ENCODE data around the gene RFPL3. TPM values are rescaled to one million over a fixed set of nuclear protein-coding genes. Genes with fewer than 3 reads are reported as not detected.

Gene RFPL3
- total RNA-seq, 2 donors from 2014 or later: 1.7 TPM; not detected in 1

DNA sequence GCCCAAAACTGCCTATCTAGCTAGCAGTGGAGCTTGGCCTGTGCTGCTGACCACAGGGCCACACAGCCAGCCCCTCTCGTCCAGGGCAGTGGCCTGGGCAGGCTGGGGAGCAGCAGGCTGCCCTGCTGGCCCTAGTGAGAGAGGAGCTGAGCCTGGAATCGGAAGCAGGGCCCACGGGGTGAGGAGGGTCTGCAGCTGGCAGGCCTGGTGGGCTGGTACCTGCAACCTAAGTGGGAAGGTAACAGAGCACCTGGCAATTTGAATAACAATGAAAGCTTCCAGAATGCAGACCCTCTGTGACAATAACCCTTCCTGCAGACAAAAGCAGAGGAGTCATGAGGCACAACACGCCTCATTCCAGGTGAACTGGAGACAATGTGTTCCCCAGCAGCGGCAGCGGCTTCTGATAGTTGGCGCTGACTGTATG lies 31.8 kb upstream of the RFPL3 start:
- no peaks in the 10 kb centered on the region for H3K27me3 ChIP-seq (replicated peaks; ENCODE audit: insufficient read depth)
- no peaks in the 10 kb centered on the region for H3K4me1 ChIP-seq (replicated peaks)
- H3K9me3 ChIP-seq: no peaks in the 10 kb centered on the region
- no peak overlapping the region for H3K27ac ChIP-seq
- no peak overlapping the region for H3K4me3 ChIP-seq
- TF ChIP-seq, protein P1, sequence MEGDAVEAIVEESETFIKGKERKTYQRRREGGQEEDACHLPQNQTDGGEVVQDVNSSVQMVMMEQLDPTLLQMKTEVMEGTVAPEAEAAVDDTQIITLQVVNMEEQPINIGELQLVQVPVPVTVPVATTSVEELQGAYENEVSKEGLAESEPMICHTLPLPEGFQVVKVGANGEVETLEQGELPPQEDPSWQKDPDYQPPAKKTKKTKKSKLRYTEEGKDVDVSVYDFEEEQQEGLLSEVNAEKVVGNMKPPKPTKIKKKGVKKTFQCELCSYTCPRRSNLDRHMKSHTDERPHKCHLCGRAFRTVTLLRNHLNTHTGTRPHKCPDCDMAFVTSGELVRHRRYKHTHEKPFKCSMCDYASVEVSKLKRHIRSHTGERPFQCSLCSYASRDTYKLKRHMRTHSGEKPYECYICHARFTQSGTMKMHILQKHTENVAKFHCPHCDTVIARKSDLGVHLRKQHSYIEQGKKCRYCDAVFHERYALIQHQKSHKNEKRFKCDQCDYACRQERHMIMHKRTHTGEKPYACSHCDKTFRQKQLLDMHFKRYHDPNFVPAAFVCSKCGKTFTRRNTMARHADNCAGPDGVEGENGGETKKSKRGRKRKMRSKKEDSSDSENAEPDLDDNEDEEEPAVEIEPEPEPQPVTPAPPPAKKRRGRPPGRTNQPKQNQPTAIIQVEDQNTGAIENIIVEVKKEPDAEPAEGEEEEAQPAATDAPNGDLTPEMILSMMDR (IDR thresholded peaks at IDR 0.05): no peak
- no peak for TF ChIP-seq POLR2A (IDR thresholded peaks at IDR 0.05)
- TF ChIP-seq POLR2AphosphoS5 (IDR thresholded peaks at IDR 0.05): no peak
- no peaks in the 10 kb centered on the region for H3K36me3 ChIP-seq
- WGBS: 69% methylated on average over 7 of the region's 7 CpGs
- no peak for DNase-seq (ENCODE audit: low spot score)
- intact Hi-C loops (cut with DNase I): no loop called here

DNA sequence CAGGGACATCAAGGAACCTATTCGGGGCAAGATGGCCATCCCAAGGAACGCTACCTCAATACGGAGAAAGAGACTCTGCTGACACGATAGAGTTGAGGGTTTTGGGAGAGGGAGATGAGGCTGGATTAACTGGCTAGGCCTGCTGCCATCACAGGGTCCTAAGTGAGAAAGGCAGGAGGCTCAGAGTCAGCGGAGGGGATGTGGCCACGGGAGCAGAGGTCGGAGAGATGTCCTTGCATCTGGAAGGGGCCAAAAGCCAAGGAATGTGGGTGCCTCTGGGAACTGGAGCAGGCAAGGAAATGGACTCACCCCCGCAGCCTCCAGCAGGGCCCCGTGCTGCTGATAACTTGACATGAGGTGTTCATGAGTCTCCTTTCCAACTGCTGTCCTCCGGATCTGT lies 31.0 kb upstream of the RFPL3 start:
- TF ChIP-seq POLR2AphosphoS5 (IDR thresholded peaks at IDR 0.05): no peak
- TF ChIP-seq, protein P1 (IDR thresholded peaks at IDR 0.05): no peak
- no peak for TF ChIP-seq POLR2A (IDR thresholded peaks at IDR 0.05)
- no peaks in the 10 kb centered on the region for H3K9me3 ChIP-seq
- no peak for DNase-seq (ENCODE audit: low spot score)
- no peaks in the 10 kb centered on the region for H3K27me3 ChIP-seq (replicated peaks; ENCODE audit: insufficient read depth)
- 85% methylated on average over 10 of the region's 10 CpGs for WGBS
- intact Hi-C loops (cut with DNase I): no loop called here
- no peaks in the 10 kb centered on the region for H3K4me1 ChIP-seq (replicated peaks)
- no peak overlapping the region for H3K4me3 ChIP-seq
- no peaks in the 10 kb centered on the region for H3K36me3 ChIP-seq
- no peak overlapping the region for H3K27ac ChIP-seq

DNA sequence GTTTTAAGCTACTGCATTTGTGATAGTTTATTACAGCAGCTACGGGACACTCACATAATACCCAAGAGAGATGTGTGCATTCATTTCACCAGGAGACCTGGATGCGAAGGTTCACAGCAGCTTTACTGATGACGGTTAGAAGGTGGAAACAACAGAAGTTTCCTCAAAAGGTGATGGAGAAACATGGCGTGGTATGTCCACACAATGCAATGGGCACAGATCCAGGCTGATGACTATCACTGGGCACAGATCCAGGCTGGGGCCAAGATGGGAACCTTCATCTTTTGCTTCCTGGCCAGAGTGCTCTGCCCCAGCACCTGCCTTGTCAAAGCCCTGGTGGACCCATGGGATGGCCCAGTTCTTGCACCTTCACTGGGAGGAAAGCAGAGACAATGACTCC lies 30.6 kb upstream of the RFPL3 start:
- Histone ChIP-seq H3K27me3 (replicated peaks; ENCODE audit: insufficient read depth) (no peaks in the 10 kb centered on the region), H3K4me3 (no peak overlapping the region), H3K9me3 (no peaks in the 10 kb centered on the region), H3K4me1 (replicated peaks) (no peaks in the 10 kb centered on the region), H3K27ac (no peak overlapping the region), H3K36me3 (no peaks in the 10 kb centered on the region)
- intact Hi-C loops (cut with DNase I): no loop called here
- TF ChIP-seq, protein P1 (IDR thresholded peaks at IDR 0.05): no peak
- TF ChIP-seq POLR2A (IDR thresholded peaks at IDR 0.05) (no peak), POLR2AphosphoS5 (IDR thresholded peaks at IDR 0.05) (no peak)
- 71% methylated on average over 4 of the region's 4 CpGs for WGBS
- no peak for DNase-seq (ENCODE audit: low spot score)

DNA sequence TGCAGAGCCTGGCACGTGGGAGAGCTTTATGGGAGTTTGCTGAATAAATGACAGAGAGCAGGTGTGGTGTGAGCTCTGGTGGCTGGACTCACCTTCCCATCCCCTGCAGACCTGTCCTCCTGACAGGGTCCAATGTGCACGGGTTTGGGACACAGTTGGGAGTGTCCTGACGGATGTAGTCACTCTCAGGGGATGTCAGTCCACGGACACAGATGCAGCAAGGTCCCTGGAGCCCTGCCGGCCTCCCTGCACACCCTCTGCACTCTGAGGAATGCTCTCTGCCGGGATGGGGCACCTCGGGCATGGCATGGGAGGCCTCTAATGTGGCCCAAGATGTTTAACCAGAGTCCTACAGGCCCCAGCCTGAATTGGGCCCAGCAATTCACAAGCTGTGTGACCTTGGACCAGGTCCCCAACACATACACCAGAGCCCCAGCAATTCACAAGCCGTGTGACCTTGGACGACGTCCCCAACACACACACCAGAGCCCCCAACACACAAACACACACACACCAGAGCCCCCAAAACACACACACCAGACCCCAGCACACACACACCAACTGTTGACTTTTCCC lies 30.0 kb upstream of the RFPL3 start:
- H3K36me3 ChIP-seq: no peaks in the 10 kb centered on the region
- TF ChIP-seq, protein P1 (IDR thresholded peaks at IDR 0.05): no peak
- no peak for TF ChIP-seq POLR2AphosphoS5 (IDR thresholded peaks at IDR 0.05)
- TF ChIP-seq POLR2A (IDR thresholded peaks at IDR 0.05): no peak
- intact Hi-C loops (cut with DNase I): no loop called here
- no peak overlapping the region for H3K27ac ChIP-seq
- 85% methylated on average over 10 of the region's 10 CpGs for WGBS
- DNase-seq (ENCODE audit: low spot score): no peak
- H3K4me3 ChIP-seq: no peak overlapping the region
- no peaks in the 10 kb centered on the region for H3K4me1 ChIP-seq (replicated peaks)
- H3K27me3 ChIP-seq (replicated peaks; ENCODE audit: insufficient read depth): no peaks in the 10 kb centered on the region
- H3K9me3 ChIP-seq: no peaks in the 10 kb centered on the region
